Thymus (tissue), 11 donors: Measurements from ENCODE around the gene CDH23. TPM values are rescaled to one million over a fixed set of nuclear protein-coding genes. Genes with fewer than 3 reads are reported as not detected.

Experiments used
- DNase-seq, 9 donors: peaks; one replicate each; pipeline ENCODE4 v3.0.0-alpha.2; 2013; ENCODE audit warnings: low spot score in 9 of 9, low read depth in 6 of 9, missing footprints in 1 of 9
- H3K27ac ChIP-seq, 2 donors: one replicate each; pipeline ENCODE4 v1.5.1; 2013; ENCODE audit warnings: control low read depth in 1 of 2, low read depth in 1 of 2, low read length in 1 of 2, mild to moderate bottlenecking in 1 of 2, moderate library complexity in 1 of 2
- H3K27me3 ChIP-seq, 2 donors: one replicate each; pipeline ENCODE4 v1.5.1; 2013; ENCODE audit warnings: low read length in 1 of 2; ENCODE audit not compliant: control insufficient read depth in 2 of 2, insufficient read depth in 1 of 2
- H3K36me3 ChIP-seq, 2 donors: one replicate each; pipeline ENCODE4 v1.5.1; 2013; ENCODE audit warnings: low read length in 1 of 2, mild to moderate bottlenecking in 1 of 2, moderate library complexity in 1 of 2; ENCODE audit not compliant: control insufficient read depth in 2 of 2, insufficient read depth in 2 of 2
- H3K4me1 ChIP-seq, 2 donors: one replicate each; pipeline ENCODE4 v1.5.1; 2013; ENCODE audit warnings: low read length in 2 of 2; ENCODE audit not compliant: control insufficient read depth in 2 of 2, insufficient read depth in 2 of 2
- H3K4me3 ChIP-seq, 2 donors: one replicate each; pipeline ENCODE4 v1.5.1; 2013; ENCODE audit warnings: low read length in 2 of 2, control low read depth in 1 of 2, mild to moderate bottlenecking in 1 of 2
- H3K9me3 ChIP-seq, 2 donors: one replicate each; pipeline ENCODE4 v1.5.1; 2013; ENCODE audit warnings: low read length in 1 of 2, mild to moderate bottlenecking in 1 of 2; ENCODE audit not compliant: control insufficient read depth in 2 of 2, insufficient read depth in 1 of 2
- WGBS: extraction: QIAGEN DNeasy Blood & Tissue Kit; methylation state at CpG from one replicate; pipeline ENCODE4 v1.1.7; 2013; 5-methylcytosine and 5-hydroxymethylcytosine counted together
- polyA plus RNA-seq: library from polyadenylated mRNA; stranded (reverse); fragments of 200-250 nt; gene quantifications from one replicate; pipeline ENCODE4 v1.2.3, GENCODE V29; 2013
- total RNA-seq: library from RNA; stranded (reverse); fragments of 120-200 nt; gene quantifications from one replicate; pipeline ENCODE4 v1.2.4, GENCODE V29; 2013
- donor health status: healthy.

The CDH23 gene
- total and polyA plus RNA-seq, 2 donors = 9.1 TPM

GRCh38 chr10:71744897-71745663, 348.4 kb downstream of the CDH23 start:
- Histone ChIP-seq H3K36me3 (peaks cover 2 to 3% of the 10 kb centered on the region in 2 donors), H3K4me3 (no peak overlapping the region), H3K9me3 (peaks cover 0 to 14% of the 10 kb centered on the region in 2 donors), H3K27ac (no peak overlapping the region), H3K27me3 (no peaks in the 10 kb centered on the region), H3K4me1 (peaks cover 50 to 92% of the 10 kb centered on the region in 2 donors)
- DNase-seq = no peak
- 94% methylated on average over 8 of the region's 8 CpGs for WGBS

- Histone ChIP-seq H3K36me3 (peaks cover 2 to 8% of the 10 kb centered on the region in 2 donors), H3K4me3 (no peak overlapping the region), H3K27me3 (no peaks in the 10 kb centered on the region), H3K27ac (peak overlapping the region in 1 of 2 donors; percentile 25), H3K9me3 (peaks cover 0 to 14% of the 10 kb centered on the region in 2 donors), H3K4me1 (peaks cover 52 to 92% of the 10 kb centered on the region in 2 donors)
- 93% methylated on average over 2 of the region's 2 CpGs for WGBS
- DNase-seq = no peak
Measured at GRCh38 chr10:71745664-71746250, 349.0 kb downstream of the CDH23 start.

GRCh38 chr10:71746344-71747037, 349.8 kb downstream of the CDH23 start:
- Histone ChIP-seq H3K36me3 (peaks cover 2 to 12% of the 10 kb centered on the region in 2 donors), H3K27me3 (no peaks in the 10 kb centered on the region), H3K27ac (peak overlapping the region; percentile 48 to 90), H3K9me3 (peaks cover 0 to 14% of the 10 kb centered on the region in 2 donors), H3K4me1 (peaks cover 45 to 92% of the 10 kb centered on the region in 2 donors), H3K4me3 (no peak overlapping the region)
- DNase-seq = no peak
- 66% methylated on average over 13 of the region's 13 CpGs for WGBS

GRCh38 chr10:71747039-71747531, 350.4 kb downstream of the CDH23 start:
- DNase-seq = no peak
- Histone ChIP-seq H3K9me3 (peaks cover 0 to 12% of the 10 kb centered on the region in 2 donors), H3K4me3 (no peak overlapping the region), H3K27ac (peak overlapping the region; percentile 48 to 90), H3K36me3 (peaks cover 3 to 16% of the 10 kb centered on the region in 2 donors), H3K4me1 (peaks cover 47 to 92% of the 10 kb centered on the region in 2 donors), H3K27me3 (no peaks in the 10 kb centered on the region)
- WGBS = 82% methylated on average over 2 of the region's 2 CpGs

GRCh38 chr10:71747551-71748523, 351.1 kb downstream of the CDH23 start:
- WGBS = 41% methylated on average over 14 of the region's 14 CpGs
- peak overlapping the region; percentile 90 to 96 for H3K27ac ChIP-seq
- H3K4me1 ChIP-seq = peaks cover 54 to 92% of the 10 kb centered on the region in 2 donors
- peaks cover 0 to 7% of the 10 kb centered on the region in 2 donors for H3K9me3 ChIP-seq
- no peaks in the 10 kb centered on the region for H3K27me3 ChIP-seq
- H3K36me3 ChIP-seq = peaks cover 7 to 16% of the 10 kb centered on the region in 2 donors
- DNase-seq = no peak
- no peak overlapping the region for H3K4me3 ChIP-seq

- Histone ChIP-seq H3K27ac (peak overlapping the region; percentile 90 to 96), H3K4me3 (no peak overlapping the region), H3K9me3 (peaks cover 0 to 3% of the 10 kb centered on the region in 2 donors), H3K36me3 (peaks cover 7 to 16% of the 10 kb centered on the region in 2 donors), H3K4me1 (peaks cover 63 to 92% of the 10 kb centered on the region in 2 donors), H3K27me3 (no peaks in the 10 kb centered on the region)
- peak in 6 of 9 donors; percentile 69 to 93 (median 72) for DNase-seq
- 5% methylated on average over 15 of the region's 15 CpGs for WGBS
Measured at GRCh38 chr10:71748671-71749191, 352.0 kb downstream of the CDH23 start.

GRCh38 chr10:71749396-71749795, 352.7 kb downstream of the CDH23 start:
- H3K36me3 ChIP-seq = peaks cover 7 to 16% of the 10 kb centered on the region in 2 donors
- no peaks in the 10 kb centered on the region for H3K27me3 ChIP-seq
- H3K9me3 ChIP-seq = peaks cover 0 to 3% of the 10 kb centered on the region in 2 donors
- H3K4me1 ChIP-seq = peaks cover 70 to 95% of the 10 kb centered on the region in 2 donors
- DNase-seq = no peak
- 60% methylated on average over 4 of the region's 4 CpGs for WGBS
- peak overlapping the region; percentile 90 to 96 for H3K27ac ChIP-seq
- H3K4me3 ChIP-seq = no peak overlapping the region
